A673 (cell line): ENCODE data around the gene BCAT1. TPM values are rescaled to one million over a fixed set of nuclear protein-coding genes. Genes with fewer than 3 reads are reported as not detected.

ENCODE experiments used
- BruUV-seq: library from RNA; stranded (reverse); fragments of 400-500 nt; replicated peaks from 2 replicates; lab custom pipeline; 2021; lab: Mats Ljungman, UMichigan
- CTCF ChIA-PET: fragments of 300-600 bp; sonication (Branson Sonifier 250); formaldehyde crosslinking; loops from one replicate; lab custom pipeline; 2022; ENCODE audit warnings: antibody characterized with exemption; lab: Charles Lee
- POLR2A ChIA-PET: fragments of 300-600 bp; sonication (Branson Sonifier 250); formaldehyde crosslinking; loops from one replicate; lab custom pipeline; 2022; ENCODE audit warnings: antibody characterized with exemption; ENCODE audit not compliant: low non-redundant PET; lab: Charles Lee
- DNase-seq: peaks from one replicate; pipeline ENCODE4 v3.0.0-alpha.2; 2015; ENCODE audit warnings: low spot score
- H3K27ac ChIP-seq: fragments of 200-600 bp; sonication (generic); 2 replicates; pipeline ENCODE4 v1.5.1; 2016; ENCODE audit warnings: mixed run types, low read depth, mild to moderate bottlenecking, mixed read lengths, antibody characterized with exemption, low read length; ENCODE audit not compliant: poor library complexity, severe bottlenecking
- H3K27me3 ChIP-seq: fragments of 200-600 bp; sonication (generic); replicated peaks from 2 replicates; pipeline ENCODE4 v1.6.1; 2017; ENCODE audit warnings: mixed run types, low read depth, mild to moderate bottlenecking, mixed read lengths, antibody characterized with exemption, low read length; ENCODE audit not compliant: insufficient read depth, poor library complexity
- H3K36me3 ChIP-seq: fragments of 200-600 bp; sonication (generic); 2 replicates; pipeline ENCODE4 v1.6.1; 2016; ENCODE audit warnings: mixed run types, mild to moderate bottlenecking, mixed read lengths, antibody characterized with exemption, low read length; ENCODE audit not compliant: insufficient read depth, poor library complexity, severe bottlenecking
- H3K4me1 ChIP-seq: fragments of 200-600 bp; sonication (generic); 2 replicates; pipeline ENCODE4 v1.6.1; 2017; ENCODE audit warnings: mixed run types, mild to moderate bottlenecking, mixed read lengths, antibody characterized with exemption, low read length; ENCODE audit not compliant: insufficient read depth, poor library complexity, severe bottlenecking
- H3K4me3 ChIP-seq: fragments of 200-600 bp; sonication (generic); 2 replicates; pipeline ENCODE4 v1.5.1; 2016; ENCODE audit warnings: low read depth, mixed run types, mild to moderate bottlenecking, mixed read lengths, low read length; ENCODE audit not compliant: poor library complexity, severe bottlenecking
- H3K9me3 ChIP-seq: fragments of 200-600 bp; sonication (generic); 2 replicates; pipeline ENCODE4 v1.6.1; 2016; ENCODE audit warnings: mixed run types, low read depth, mild to moderate bottlenecking, mixed read lengths, antibody characterized with exemption, low read length; ENCODE audit not compliant: poor library complexity, severe bottlenecking
- CTCF ChIP-seq: fragments of 300-800, 200-600 bp; sonication (generic); conservative IDR thresholded peaks from 2 replicates; pipeline ENCODE4 v1.5.1; 2017; ENCODE audit warnings: low read depth, mild to moderate bottlenecking, antibody characterized with exemption, low read length, moderate library complexity, mixed read lengths
- EZH2 ChIP-seq: fragments of 200-600 bp; sonication (generic); IDR thresholded peaks from 2 replicates; pipeline ENCODE4 v1.6.1; 2017; ENCODE audit warnings: borderline replicate concordance, low read depth, mild to moderate bottlenecking, mixed read lengths, antibody characterized with exemption, low read length; ENCODE audit not compliant: poor library complexity, severe bottlenecking
- intact Hi-C: fragments of 100-400 bp; cut with micrococcal nuclease; formaldehyde crosslinking; loops from one replicate; pipeline ENCODE4 v1.10.0; 2022; ENCODE audit not compliant: unreplicated experiment
- total RNA-seq: library from RNA; stranded (reverse); gene quantifications from 2 replicates; pipeline ENCODE4 v1.2.3, GENCODE V29; 2021

Gene BCAT1
- total RNA-seq, 1 experiment from 2014 or later: 195 TPM

GRCh38 chr12:24764712-24765111 is 184.2 kb downstream of the BCAT1 start:
- CTCF ChIA-PET: no interaction called here
- Histone ChIP-seq H3K4me1 (no peaks in the 10 kb centered on the region), H3K27me3 (no peaks in the 10 kb centered on the region)

GRCh38 chr12:24760606-24761378 is 188.1 kb downstream of the BCAT1 start:
- DNase-seq: no peak
- H3K4me3 ChIP-seq: no peak overlapping the region
- H3K4me1 ChIP-seq: no peaks in the 10 kb centered on the region
- no TSS peak for BruUV-seq
- H3K9me3 ChIP-seq: no peaks in the 10 kb centered on the region
- no peaks in the 10 kb centered on the region for H3K27me3 ChIP-seq
- intact Hi-C loops: no loop called here
- H3K27ac ChIP-seq: no peak overlapping the region
- no peak for TF ChIP-seq CTCF
- no peak for TF ChIP-seq EZH2
- ChIA-PET CTCF (no interaction called here), POLR2A (no interaction called here)
- no peaks in the 10 kb centered on the region for H3K36me3 ChIP-seq

More at GRCh38 chr12:24764712-24765111, 184.2 kb downstream of the BCAT1 start:
- BruUV-seq: no TSS peak
- POLR2A ChIA-PET: no interaction called here
- TF ChIP-seq EZH2 (no peak), CTCF (no peak)
- no peak overlapping the region for H3K27ac ChIP-seq
- no peak for DNase-seq
- no peaks in the 10 kb centered on the region for H3K36me3 ChIP-seq
- H3K9me3 ChIP-seq: no peaks in the 10 kb centered on the region
- H3K4me3 ChIP-seq: no peak overlapping the region
- intact Hi-C loops: no loop called here

- intact Hi-C loops: no loop called here
- Histone ChIP-seq H3K9me3 (no peaks in the 10 kb centered on the region), H3K4me1 (no peaks in the 10 kb centered on the region), H3K27ac (no peak overlapping the region), H3K27me3 (no peaks in the 10 kb centered on the region), H3K36me3 (no peaks in the 10 kb centered on the region), H3K4me3 (no peak overlapping the region)
- ChIA-PET CTCF (no interaction called here), POLR2A (no interaction called here)
- DNase-seq: no peak
- no peak for TF ChIP-seq EZH2
- TF ChIP-seq CTCF: no peak
- BruUV-seq: no TSS peak
Measured at GRCh38 chr12:24760162-24760561, 188.7 kb downstream of the BCAT1 start.

Other genes starting within 250 kb of the BCAT1 start
- 0.73 TPM in 1 of 2 replicates, not detected in the other for gene DNAI7, start 246.1 kb upstream of the BCAT1 start, total RNA-seq
- 12.3 and 12.9 TPM in 2 replicates for gene ETFRF1, start 246.1 kb upstream of the BCAT1 start, total RNA-seq